GM12878 (cell line): ENCODE measurements around the gene EIF2D. TPM values are rescaled to one million over a fixed set of nuclear protein-coding genes. Genes with fewer than 3 reads are reported as not detected.
A peak's percentile ranks its signal among the peaks of the same experiment; 100 is the strongest.
"Not testable (repeated sequence)": the region's sequence is repeated elsewhere in the genome, so short reads cannot be mapped to it uniquely, and the experiment has no call there.

Experiments
- ATAC-seq: fragments of 200-7000 bp; cut with Tn5 transposase; 3 replicates; pipeline ENCODE4 v1.9.1; 2020; ENCODE audit warnings: mild to moderate bottlenecking, moderate library complexity
- BruUV-seq: library from RNA; stranded (reverse); fragments of 400-500 nt; replicated peaks from 2 replicates; lab custom pipeline; 2021; lab: Mats Ljungman, UMichigan
- CTCF ChIA-PET: fragments of 300-600 bp; sonication (Branson Sonifier 250); formaldehyde crosslinking; extraction: SDS; loops from one replicate; lab custom pipeline; 2021; ENCODE audit warnings: inconsistent platforms; lab: Yijun Ruan, JAX
- POLR2A ChIA-PET: fragments of 350-600 bp; formaldehyde crosslinking; extraction: SDS; loops from one replicate; lab custom pipeline; 2021; ENCODE audit warnings: inconsistent platforms; lab: Charles Lee
- RAD21 ChIA-PET: fragments of 300-600 bp; sonication (Branson Sonifier 250); formaldehyde crosslinking; loops from one replicate; lab custom pipeline; 2023; ENCODE audit warnings: antibody characterized with exemption; ENCODE audit not compliant: unreplicated experiment; lab: Charles Lee
- SMC1A ChIA-PET: fragments of 300-600 bp; sonication (Branson Sonifier 250); formaldehyde crosslinking; loops from one replicate; lab custom pipeline; 2023; ENCODE audit not compliant: unreplicated experiment, uncharacterized antibody; lab: Charles Lee
- DNase-seq: peaks from one replicate; pipeline ENCODE4 v3.0.0-alpha.2; 2011; ENCODE audit warnings: low read depth, low spot score
- FAIRE-seq: peaks from 3 replicates; lab custom pipeline; 2011; peaks lifted over from hg19 to GRCh38; lab: Jason Lieb, UNC
- H2AFZ ChIP-seq: 2 replicates; pipeline ENCODE4 v1.6.0; 2011; ENCODE audit warnings: low read depth, low read length, control low read depth; ENCODE audit not compliant: control insufficient read depth
- H3K27ac ChIP-seq: 2 replicates; pipeline ENCODE4 v1.5.1; 2011; ENCODE audit warnings: control low read depth; ENCODE audit not compliant: control insufficient read depth, insufficient read depth
- H3K27me3 ChIP-seq, 2 experiments: replicated peaks in 1 of 2; 2 replicates each; pipeline versions ENCODE4 v1.6.0 to v1.6.1; 2011; ENCODE audit warnings: low read length in 1 of 2; ENCODE audit not compliant: control insufficient read depth in 2 of 2, insufficient read depth in 2 of 2
- H3K36me3 ChIP-seq, 2 experiments: 2 replicates each; pipeline ENCODE4 v1.5.1; 2011; ENCODE audit warnings: low read length in 1 of 2; ENCODE audit not compliant: control insufficient read depth in 2 of 2, insufficient read depth in 2 of 2
- H3K4me1 ChIP-seq: 2 replicates; pipeline ENCODE4 v1.6.1; 2011; ENCODE audit warnings: mild to moderate bottlenecking, low read length, moderate library complexity, mixed read lengths; ENCODE audit not compliant: control insufficient read depth, insufficient read depth
- H3K4me2 ChIP-seq: 2 replicates; pipeline ENCODE4 v1.6.0; 2011; ENCODE audit warnings: control low read depth; ENCODE audit not compliant: control insufficient read depth, insufficient read depth
- H3K4me3 ChIP-seq: fragments of 200-600 bp; sonication (generic); 2 replicates; pipeline ENCODE4 v1.5.1; 2016
- H3K79me2 ChIP-seq: 2 replicates; pipeline ENCODE4 v1.6.0; 2011; ENCODE audit warnings: low read length; ENCODE audit not compliant: control insufficient read depth, insufficient read depth
- H3K9ac ChIP-seq: 2 replicates; pipeline ENCODE4 v1.8.0; 2011; ENCODE audit warnings: low read length, control low read depth, mixed read lengths; ENCODE audit not compliant: control insufficient read depth, insufficient read depth
- H3K9me3 ChIP-seq: replicated peaks from 3 replicates; pipeline ENCODE4 v1.5.1; 2011; ENCODE audit warnings: mild to moderate bottlenecking, low read length; ENCODE audit not compliant: control insufficient read depth, insufficient read depth
- H4K20me1 ChIP-seq: 2 replicates; pipeline ENCODE4 v1.6.0; 2011; ENCODE audit not compliant: control insufficient read depth, insufficient read depth
- BCL11A ChIP-seq: IDR thresholded peaks from 2 replicates; pipeline ENCODE4 v1.6.1; 2011; ENCODE audit warnings: low read depth, low read length
- BHLHE40 ChIP-seq, 2 experiments: fragments of 450-650 bp in 1 of 2; IDR thresholded peaks; 2 replicates each; pipeline ENCODE4 v1.6.1; 2011 to 2017; ENCODE audit warnings: low read depth in 2 of 2, borderline replicate concordance in 1 of 2, improper control_type of control experiment in 1 of 2, low read length in 1 of 2, mild to moderate bottlenecking in 1 of 2
- CHD1 ChIP-seq: IDR thresholded peaks from 2 replicates; pipeline ENCODE4 v1.6.1; 2012; ENCODE audit warnings: low read depth, low read length, improper control_type of control experiment
- CHD2 ChIP-seq: IDR thresholded peaks from 2 replicates; pipeline ENCODE4 v1.6.1; 2011; ENCODE audit warnings: low read depth, low read length, improper control_type of control experiment, borderline replicate concordance
- CREB1 ChIP-seq: IDR thresholded peaks from 2 replicates; pipeline ENCODE4 v1.6.1; 2012; ENCODE audit warnings: low read depth, mild to moderate bottlenecking, inconsistent platforms
- DPF2 ChIP-seq: fragments of 450-650 bp; IDR thresholded peaks from 2 replicates; pipeline ENCODE4 v1.6.1; 2017; ENCODE audit warnings: mild to moderate bottlenecking
- HDAC6 ChIP-seq: fragments of 200-600 bp; sonication (generic); IDR thresholded peaks from one replicate; pipeline ENCODE4 v1.8.0; 2017; ENCODE audit warnings: antibody characterized with exemption; ENCODE audit not compliant: unreplicated experiment
- MEF2B ChIP-seq: fragments of 450-650 bp; IDR thresholded peaks from 2 replicates; pipeline ENCODE4 v1.6.1; 2018; ENCODE audit warnings: mild to moderate bottlenecking, moderate library complexity; ENCODE audit not compliant: partially characterized antibody, poor library complexity, severe bottlenecking
- SIN3A ChIP-seq: IDR thresholded peaks from 2 replicates; pipeline ENCODE4 v1.6.1; 2012; ENCODE audit warnings: low read depth, low read length, improper control_type of control experiment
- SREBF2 ChIP-seq: IDR thresholded peaks from 2 replicates; pipeline ENCODE4 v1.6.1; 2012; ENCODE audit warnings: mild to moderate bottlenecking, low read length
- TCF3 ChIP-seq: IDR thresholded peaks from 2 replicates; pipeline ENCODE4 v1.6.1; 2012; ENCODE audit warnings: low read depth, mild to moderate bottlenecking, low read length, borderline replicate concordance; ENCODE audit not compliant: insufficient read depth
- WGBS: methylation state at CpG from one replicate; pipeline ENCODE4 v1.1.6; 2016; ENCODE audit warnings: low lambda C conversion rate; ENCODE audit not compliant: insufficient replicate concordance, insufficient coverage; ENCODE audit errors: missing lambda C conversion rate; 5-methylcytosine and 5-hydroxymethylcytosine counted together
- in situ Hi-C: fragments of 300-500 bp; cut with MboI; formaldehyde crosslinking; loops from 9 replicates; pipeline ENCODE4 v1.14.3; 2018; ENCODE audit warnings: mixed read lengths
- intact Hi-C: fragments of 100-400 bp; cut with micrococcal nuclease; formaldehyde crosslinking; loops from one replicate; pipeline ENCODE4 v1.14.2; 2022; ENCODE audit not compliant: unreplicated experiment
- polyA plus RNA-seq, 11 experiments: library from polyadenylated mRNA; depleted of rRNA in 4 of 11; unstranded in 6 of 11; stranded (reverse) in 5 of 11; fragments of >200 nt; fragmentation: Nextera tagmentation in 4 of 11; fragmentation: Illumina TruSeq in 1 of 11; extraction: Ambion mirVana in 4 of 11; extraction: Trizol in 1 of 11; gene quantifications; 1 replicate in 1 of 11; 2 replicates in 10 of 11; pipeline versions ENCODE4 v1.2.1 to v1.2.3, GENCODE V29; 2011 to 2016; ENCODE audit warnings: inconsistent platforms in 2 of 11, missing spikeins in 2 of 11, low read depth in 1 of 11
- total RNA-seq, 4 experiments: library from RNA; depleted of rRNA in 3 of 4; stranded (reverse); fragments of >200 nt in 3 of 4; fragmentation: Illumina TruSeq in 1 of 4; extraction: Trizol in 1 of 4; gene quantifications; 2 replicates each; pipeline versions ENCODE4 v1.2.1 to v1.2.3, GENCODE V29; 2013 to 2021
- TF ChIP-seq, protein P1 (sequence below): fragments of 150-350 bp; IDR thresholded peaks from 2 replicates; pipeline ENCODE4 v1.6.1; 2016; ENCODE audit warnings: low read depth, low read length

The EIF2D gene
- total and polyA plus RNA-seq, 10 of the 15 experiments (the other 5 are each of a cell fraction or from before 2014, with no cell fraction given): 65.2 to 133 (median 79.0) TPM

DNA sequence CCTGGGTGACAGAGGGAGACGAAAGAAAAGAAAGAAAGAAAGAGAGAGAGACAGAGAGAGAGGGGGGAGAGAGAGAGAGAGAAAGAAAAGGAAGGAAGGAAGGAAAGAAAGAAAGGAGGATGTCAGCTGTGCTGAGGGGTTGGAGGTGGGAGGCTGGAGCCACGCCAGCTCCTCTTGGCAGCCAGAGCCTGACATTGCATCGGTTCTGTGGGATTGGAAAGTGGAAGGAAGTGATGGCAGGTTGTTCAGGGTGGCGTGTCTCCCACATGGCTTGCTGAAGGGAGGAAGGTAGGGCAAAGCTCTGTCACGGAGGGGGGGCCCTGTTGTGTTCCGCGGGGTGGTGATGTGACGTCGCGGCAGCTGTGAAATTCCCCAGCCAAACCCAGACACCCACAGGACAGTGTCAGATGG, 30.7 kb downstream of the EIF2D start (continued):
- TF ChIP-seq BCL11A (no peak), HDAC6 (no peak), SREBF2 (no peak), DPF2 (no peak), TCF3 (no peak), CREB1 (0 out of 2 replicates have a peak, but pooled peaks have one; percentile 57), SIN3A (no peak), CHD1 (no peak), BHLHE40 (IDR thresholded peaks at IDR 0.05; ENCODE audit: borderline replicate concordance in 1 of 2, low read depth in 2 of 2, low read length in 1 of 2) (0 out of 4 replicates have a peak, but pooled peaks of 1 of the 2 experiments have one; percentile 14), MEF2B (no peak), CHD2 (no peak)
- TF ChIP-seq, protein P1, sequence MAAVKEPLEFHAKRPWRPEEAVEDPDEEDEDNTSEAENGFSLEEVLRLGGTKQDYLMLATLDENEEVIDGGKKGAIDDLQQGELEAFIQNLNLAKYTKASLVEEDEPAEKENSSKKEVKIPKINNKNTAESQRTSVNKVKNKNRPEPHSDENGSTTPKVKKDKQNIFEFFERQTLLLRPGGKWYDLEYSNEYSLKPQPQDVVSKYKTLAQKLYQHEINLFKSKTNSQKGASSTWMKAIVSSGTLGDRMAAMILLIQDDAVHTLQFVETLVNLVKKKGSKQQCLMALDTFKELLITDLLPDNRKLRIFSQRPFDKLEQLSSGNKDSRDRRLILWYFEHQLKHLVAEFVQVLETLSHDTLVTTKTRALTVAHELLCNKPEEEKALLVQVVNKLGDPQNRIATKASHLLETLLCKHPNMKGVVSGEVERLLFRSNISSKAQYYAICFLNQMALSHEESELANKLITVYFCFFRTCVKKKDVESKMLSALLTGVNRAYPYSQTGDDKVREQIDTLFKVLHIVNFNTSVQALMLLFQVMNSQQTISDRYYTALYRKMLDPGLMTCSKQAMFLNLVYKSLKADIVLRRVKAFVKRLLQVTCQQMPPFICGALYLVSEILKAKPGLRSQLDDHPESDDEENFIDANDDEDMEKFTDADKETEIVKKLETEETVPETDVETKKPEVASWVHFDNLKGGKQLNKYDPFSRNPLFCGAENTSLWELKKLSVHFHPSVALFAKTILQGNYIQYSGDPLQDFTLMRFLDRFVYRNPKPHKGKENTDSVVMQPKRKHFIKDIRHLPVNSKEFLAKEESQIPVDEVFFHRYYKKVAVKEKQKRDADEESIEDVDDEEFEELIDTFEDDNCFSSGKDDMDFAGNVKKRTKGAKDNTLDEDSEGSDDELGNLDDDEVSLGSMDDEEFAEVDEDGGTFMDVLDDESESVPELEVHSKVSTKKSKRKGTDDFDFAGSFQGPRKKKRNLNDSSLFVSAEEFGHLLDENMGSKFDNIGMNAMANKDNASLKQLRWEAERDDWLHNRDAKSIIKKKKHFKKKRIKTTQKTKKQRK: no peak

DNA sequence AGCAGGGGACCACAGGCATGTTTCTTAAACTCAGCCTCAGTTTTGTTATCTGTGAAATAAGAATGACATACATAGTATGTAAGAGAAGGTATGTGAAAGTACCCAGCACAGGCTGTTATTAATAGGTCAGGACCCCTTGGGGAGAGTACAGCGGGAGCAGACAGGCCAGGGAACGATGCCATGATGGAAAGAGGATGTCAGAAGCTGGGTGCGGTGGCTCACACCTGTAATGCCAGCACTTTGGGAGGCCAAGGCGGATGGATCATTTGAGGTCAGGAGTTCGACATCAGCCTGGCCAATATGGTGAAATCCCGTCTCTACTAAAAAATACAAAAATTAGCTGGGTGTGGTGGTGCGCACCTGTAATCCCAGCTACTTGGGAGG, 31.2 kb downstream of the EIF2D start:
- ChIA-PET POLR2A (interaction anchor here (1.2 to 9.8 kb wide), 7 partner anchors 13 to 111 kb away, joined by 3 to 117 read pairs (median 6); partner anchors contain the start of gene IKBKE), CTCF (interaction anchor here (0.6 to 15.7 kb wide), 14 partner anchors 10 to 526 kb away, joined by 3 to 440 read pairs (median 12); partner anchors contain the start of gene RASSF5), RAD21 (interaction anchor here (0.8 to 6.3 kb wide), 12 partner anchors 16 to 111 kb away, joined by 3 to 57 read pairs (median 9); partner anchors contain the start of gene IKBKE), SMC1A (interaction anchor here (0.6 to 15.4 kb wide), 12 partner anchors 11 to 119 kb away, joined by 3 to 476 read pairs (median 8); partner anchors contain the start of gene RASSF5)
- H2AFZ ChIP-seq, H3K9ac ChIP-seq, FAIRE-seq, H3K9me3 ChIP-seq, DNase-seq, H3K27me3 ChIP-seq, H4K20me1 ChIP-seq, H3K4me3 ChIP-seq, ATAC-seq, BruUV-seq: not testable (repeated sequence)
- in situ Hi-C loops (loop anchor here (5.0 kb wide), 2 partner anchors 34 to 94 kb away; no protein-coding TSS in a partner anchor), intact Hi-C loops (loop anchor here (2.0 kb wide), 1 partner anchor 24 kb away; no protein-coding TSS in a partner anchor)
- WGBS: 97% methylated on average over 7 of the region's 7 CpGs
- peak overlapping the region; percentile 89 for H3K4me2 ChIP-seq
- peaks cover 38 to 43% of the 10 kb centered on the region in 2 experiments for H3K36me3 ChIP-seq
- peaks cover 64% of the 10 kb centered on the region for H3K79me2 ChIP-seq
- H3K4me1 ChIP-seq: peaks cover 51% of the 10 kb centered on the region
- peak overlapping the region; percentile 95 for H3K27ac ChIP-seq
